NT2/D1 (cell line): ENCODE results near the gene CCSER1.

ENCODE experiments used
- YY1 ChIP-seq: IDR thresholded peaks from 2 replicates; pipeline ENCODE4 v1.6.1; 2011; ENCODE audit not compliant: insufficient read length, insufficient read depth
- ZNF274 ChIP-seq: IDR thresholded peaks from 2 replicates; pipeline ENCODE4 v1.6.1; 2011; ENCODE audit warnings: mild to moderate bottlenecking, low read depth, low read length

DNA sequence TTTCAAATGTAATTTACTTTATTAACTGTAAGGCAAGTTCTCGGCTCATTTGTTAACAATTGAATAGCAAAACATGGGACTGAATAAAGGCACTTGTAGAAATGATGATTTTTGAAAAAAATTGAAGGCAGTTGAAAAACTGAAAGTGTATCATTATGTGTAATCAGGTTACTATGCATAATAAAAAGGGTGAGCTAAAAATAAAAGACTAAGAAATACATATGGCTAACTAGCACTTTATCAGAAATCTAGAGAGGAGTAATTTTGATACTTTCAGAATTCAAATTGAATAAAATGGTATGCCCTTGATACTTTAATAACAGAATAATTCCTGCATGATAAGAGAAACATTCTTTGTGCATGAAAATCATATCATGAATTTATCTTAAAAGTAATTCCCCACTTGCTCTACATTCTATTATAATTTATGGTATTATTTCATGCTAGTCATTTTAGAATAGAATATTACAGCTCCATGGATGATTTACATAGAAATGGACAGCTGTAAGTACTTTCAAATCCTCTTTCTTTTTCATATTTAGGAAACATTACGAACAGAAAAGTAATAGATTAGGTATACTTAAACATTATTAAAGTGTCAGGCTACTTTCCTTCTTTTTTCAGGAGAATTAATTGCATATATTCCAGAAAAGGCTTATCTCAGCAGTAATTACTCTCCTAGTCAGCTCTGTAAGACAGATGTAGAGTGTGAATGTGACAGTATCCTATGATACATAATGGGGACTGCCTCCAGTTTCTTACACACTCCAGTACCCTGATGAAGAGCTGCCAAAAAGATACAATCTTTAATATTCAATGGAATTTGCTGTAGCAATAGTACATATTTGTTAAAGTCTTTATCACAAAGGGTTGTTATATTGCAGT, 697.3 kb downstream of the CCSER1 start:
- TF ChIP-seq ZNF274 (no peak), YY1 (no peak)
